Neural progenitor cell (in vitro differentiated cells): ENCODE data around the gene CCKAR.

Experiments used
- EZH2 ChIP-seq: fragments of 200-600 bp; sonication (generic); IDR thresholded peaks from 2 replicates; pipeline ENCODE4 v1.6.1; 2017; ENCODE audit warnings: antibody characterized with exemption, mild to moderate bottlenecking, moderate library complexity
- TF ChIP-seq, protein P1 (sequence below): fragments of 200-600 bp; sonication (generic); IDR thresholded peaks from 2 replicates; pipeline ENCODE4 v1.5.1; 2017; ENCODE audit warnings: antibody characterized with exemption, mild to moderate bottlenecking

DNA sequence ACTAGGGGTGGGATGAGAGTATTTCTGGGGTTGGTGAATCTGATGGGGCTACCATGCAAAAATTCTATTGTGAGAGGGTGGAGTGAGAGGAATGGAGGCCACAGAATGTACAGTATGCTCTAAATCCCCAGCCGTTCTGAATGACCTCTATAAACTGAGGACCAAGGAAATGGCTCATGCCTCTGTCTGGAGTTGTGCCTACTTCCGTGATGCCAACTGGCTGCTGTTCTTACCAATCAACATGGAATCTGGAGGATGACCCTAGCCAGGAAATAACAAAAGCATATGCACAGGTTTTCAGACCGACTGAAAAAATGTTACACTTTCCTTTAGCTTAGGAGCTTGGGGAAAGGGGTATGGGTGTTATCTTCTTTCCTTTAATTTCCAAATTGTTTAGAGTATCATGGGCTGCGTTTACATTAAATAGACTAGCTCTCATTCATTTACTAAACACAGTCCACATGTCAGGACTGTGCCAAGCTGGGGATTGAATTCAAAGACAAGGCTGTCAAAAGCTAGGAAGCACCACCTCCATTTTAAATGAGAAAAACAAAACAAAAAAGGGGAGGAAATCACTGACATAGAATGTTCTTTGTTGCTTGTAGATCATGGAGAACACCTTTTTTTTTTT, 20.2 kb upstream of the CCKAR start:
- TF ChIP-seq, protein P1, sequence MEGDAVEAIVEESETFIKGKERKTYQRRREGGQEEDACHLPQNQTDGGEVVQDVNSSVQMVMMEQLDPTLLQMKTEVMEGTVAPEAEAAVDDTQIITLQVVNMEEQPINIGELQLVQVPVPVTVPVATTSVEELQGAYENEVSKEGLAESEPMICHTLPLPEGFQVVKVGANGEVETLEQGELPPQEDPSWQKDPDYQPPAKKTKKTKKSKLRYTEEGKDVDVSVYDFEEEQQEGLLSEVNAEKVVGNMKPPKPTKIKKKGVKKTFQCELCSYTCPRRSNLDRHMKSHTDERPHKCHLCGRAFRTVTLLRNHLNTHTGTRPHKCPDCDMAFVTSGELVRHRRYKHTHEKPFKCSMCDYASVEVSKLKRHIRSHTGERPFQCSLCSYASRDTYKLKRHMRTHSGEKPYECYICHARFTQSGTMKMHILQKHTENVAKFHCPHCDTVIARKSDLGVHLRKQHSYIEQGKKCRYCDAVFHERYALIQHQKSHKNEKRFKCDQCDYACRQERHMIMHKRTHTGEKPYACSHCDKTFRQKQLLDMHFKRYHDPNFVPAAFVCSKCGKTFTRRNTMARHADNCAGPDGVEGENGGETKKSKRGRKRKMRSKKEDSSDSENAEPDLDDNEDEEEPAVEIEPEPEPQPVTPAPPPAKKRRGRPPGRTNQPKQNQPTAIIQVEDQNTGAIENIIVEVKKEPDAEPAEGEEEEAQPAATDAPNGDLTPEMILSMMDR: no peak
- TF ChIP-seq EZH2: no peak
